SH-SY5Y (cell line): ENCODE data around the gene CABP1.

ENCODE experiments used
- GATA2 ChIP-seq: IDR thresholded peaks from 2 replicates; pipeline ENCODE4 v1.6.1; 2011; ENCODE audit warnings: mild to moderate bottlenecking, low read depth, low read length
- GATA3 ChIP-seq: IDR thresholded peaks from 2 replicates; pipeline ENCODE4 v1.6.1; 2011; ENCODE audit warnings: low read depth, mild to moderate bottlenecking, low read length, moderate library complexity

CABP1 gene

GRCh38 chr12:120654656-120655055 is 14.2 kb downstream of the CABP1 start:
- TF ChIP-seq GATA3 (no peak), GATA2 (no peak)

- TF ChIP-seq GATA2 (no peak), GATA3 (no peak)
Measured at GRCh38 chr12:120656008-120656407, 15.6 kb downstream of the CABP1 start.

GRCh38 chr12:120658286-120659150 is 18.1 kb downstream of the CABP1 start:
- TF ChIP-seq GATA2, result no peak
- no peak for TF ChIP-seq GATA3

DNA sequence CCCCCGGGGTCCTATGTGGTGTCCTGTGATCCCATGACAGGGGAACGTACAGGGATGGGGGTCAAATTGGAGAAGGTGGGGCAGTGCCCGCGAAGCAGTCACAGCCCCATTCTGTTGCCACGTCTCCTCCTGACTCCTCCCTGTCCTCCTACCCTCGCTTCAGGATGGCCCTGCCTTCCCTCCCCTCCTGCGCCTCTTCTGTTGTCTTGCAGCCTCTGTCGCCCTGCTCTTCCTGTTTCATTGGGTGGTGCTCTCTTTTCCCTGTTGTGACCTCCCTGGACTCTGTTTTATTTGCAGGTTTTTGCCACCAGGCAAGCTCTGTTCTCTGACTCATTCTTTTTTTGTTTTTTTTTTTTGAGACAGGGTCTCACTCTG is 18.7 kb downstream of the CABP1 start:
- no peak for TF ChIP-seq GATA3
- no peak for TF ChIP-seq GATA2

DNA sequence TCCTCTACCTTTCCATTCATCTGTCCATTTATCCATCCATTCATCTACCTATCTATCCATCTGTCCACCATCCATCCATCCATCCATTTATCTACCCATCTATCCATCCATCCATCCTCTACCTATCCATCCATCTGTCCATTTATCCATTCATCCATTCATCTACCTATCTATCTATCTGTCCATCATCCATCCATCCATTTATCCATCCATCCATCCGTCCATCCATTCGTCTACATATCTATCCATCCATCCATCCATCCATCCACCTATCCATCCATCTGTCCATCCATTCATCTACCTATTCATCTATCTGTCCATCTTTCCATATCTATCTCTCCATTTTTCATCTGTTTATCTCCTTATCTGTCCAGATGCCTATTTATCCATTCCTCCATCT is 21.0 kb downstream of the CABP1 start:
- TF ChIP-seq GATA3, result no peak
- TF ChIP-seq GATA2, result no peak

DNA sequence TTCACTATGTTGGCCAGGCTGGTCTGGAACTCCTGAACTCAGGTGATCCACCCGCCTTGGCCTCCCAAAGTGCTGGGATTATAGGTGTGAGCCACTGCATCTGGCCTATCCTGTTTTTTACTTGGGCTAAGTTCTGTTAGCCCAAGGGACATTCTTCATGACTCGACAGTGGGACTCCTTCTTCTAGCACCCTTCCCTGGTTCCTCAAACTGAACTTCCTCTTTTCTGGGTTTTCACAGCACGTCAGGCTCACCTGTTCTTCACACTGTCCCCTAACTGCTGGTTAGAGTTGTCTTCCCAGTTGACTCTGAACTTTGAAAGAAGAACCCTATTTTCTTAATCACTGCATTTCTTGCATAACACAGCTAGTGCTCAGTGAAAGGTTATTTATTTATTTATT is 22.5 kb downstream of the CABP1 start:
- TF ChIP-seq GATA2 (no peak), GATA3 (no peak)

- no peak for TF ChIP-seq GATA2
- no peak for TF ChIP-seq GATA3
Measured at GRCh38 chr12:120663741-120664140, 23.3 kb downstream of the CABP1 start.

DNA sequence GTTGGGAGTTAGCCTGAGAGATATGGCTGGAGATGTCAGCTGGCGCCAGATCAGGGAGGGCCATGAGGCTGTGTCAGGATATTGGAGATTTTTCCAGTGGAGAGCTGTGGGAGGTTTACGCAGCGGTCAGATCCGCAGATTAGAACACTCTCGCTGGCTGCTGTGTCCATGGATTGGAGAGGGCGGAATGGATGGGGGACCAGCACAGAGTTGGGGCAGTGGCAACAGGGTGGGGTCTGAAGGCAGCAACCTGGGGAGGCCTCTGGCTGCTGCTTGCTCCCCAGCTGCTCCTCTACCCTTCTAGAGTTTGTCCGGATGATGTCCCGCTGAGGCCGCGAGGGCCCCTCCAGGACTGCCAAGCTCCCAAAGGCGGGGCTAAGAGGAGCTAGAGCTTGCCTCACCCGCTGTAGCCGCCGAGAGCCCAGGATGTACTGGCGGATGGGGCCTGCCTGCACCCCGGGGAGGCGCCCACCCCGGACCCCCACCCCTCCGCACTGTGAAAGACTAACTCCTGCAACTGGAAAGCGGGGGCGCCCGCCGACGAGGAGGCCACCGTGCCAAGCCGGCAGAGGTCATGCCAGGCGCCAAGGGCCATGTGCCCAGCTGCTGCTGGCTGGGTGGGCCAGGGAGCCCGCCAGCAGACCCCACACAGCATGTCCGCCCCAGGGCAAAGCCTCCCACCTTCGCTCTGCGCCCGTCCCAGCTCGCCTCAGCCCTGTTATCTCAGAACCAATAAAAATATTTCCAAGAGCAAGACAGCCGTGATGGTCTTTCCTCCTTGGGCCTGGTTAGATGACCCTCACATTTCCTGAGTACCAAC is 26.4 kb downstream of the CABP1 start:
- TF ChIP-seq GATA2 (peak; percentile 73; the same call in 1 of the 2 replicates), GATA3 (no peak)

- TF ChIP-seq GATA2 (no peak), GATA3 (no peak)
Measured at GRCh38 chr12:120668091-120668867, 27.9 kb downstream of the CABP1 start.

DNA sequence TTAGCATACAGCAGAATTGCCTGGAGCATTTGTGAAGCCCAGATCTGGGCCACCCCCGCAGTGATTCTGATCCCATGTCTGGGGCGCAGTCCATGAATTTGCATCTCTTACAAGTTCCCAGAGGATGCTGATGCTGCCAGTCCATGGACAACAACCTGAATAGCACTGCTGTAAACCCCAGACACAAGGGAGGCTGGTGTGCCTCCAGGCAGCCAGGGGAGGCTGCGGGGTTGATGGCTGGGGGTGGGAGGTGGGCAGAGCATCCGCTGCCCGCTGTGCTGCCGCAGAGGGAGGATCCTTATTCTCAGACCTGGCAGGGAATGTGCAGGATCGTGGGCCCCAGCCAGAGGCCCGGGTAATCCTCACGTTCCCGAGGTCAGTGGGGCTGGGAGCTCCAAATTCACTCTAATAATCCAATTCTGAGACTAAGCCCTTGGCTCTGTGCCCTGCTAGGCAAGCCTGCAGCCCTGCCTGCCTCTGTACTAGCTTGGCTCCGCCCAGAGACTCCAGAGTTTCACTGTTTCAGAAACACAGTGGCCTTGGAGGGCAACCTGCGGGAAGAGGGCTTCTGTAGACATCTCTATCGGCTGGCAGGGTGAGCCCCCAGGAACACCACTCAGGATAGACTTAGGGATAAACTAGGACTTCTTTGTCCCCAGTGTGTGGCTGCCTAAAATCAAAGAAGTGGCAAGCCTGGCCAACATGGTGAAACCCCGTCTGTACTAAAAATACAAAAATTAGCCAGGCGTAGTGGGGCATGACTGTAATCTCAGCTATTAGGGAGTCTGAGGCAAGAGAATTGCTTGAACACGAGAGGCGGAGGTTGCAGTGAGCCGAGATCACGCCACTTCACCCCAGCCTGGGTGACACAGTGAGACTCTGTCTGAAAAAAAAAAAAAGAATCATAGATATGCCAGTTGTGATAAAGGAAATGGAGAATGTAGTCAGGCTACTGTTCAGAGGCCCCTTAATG is 28.7 kb downstream of the CABP1 start:
- TF ChIP-seq GATA2, result 0 out of 2 replicates have a peak, but pooled peaks have one; percentile 28
- TF ChIP-seq GATA3, result no peak

- TF ChIP-seq GATA3 (no peak), GATA2 (no peak)
Measured at GRCh38 chr12:120670667-120671066, 30.2 kb downstream of the CABP1 start.

DNA sequence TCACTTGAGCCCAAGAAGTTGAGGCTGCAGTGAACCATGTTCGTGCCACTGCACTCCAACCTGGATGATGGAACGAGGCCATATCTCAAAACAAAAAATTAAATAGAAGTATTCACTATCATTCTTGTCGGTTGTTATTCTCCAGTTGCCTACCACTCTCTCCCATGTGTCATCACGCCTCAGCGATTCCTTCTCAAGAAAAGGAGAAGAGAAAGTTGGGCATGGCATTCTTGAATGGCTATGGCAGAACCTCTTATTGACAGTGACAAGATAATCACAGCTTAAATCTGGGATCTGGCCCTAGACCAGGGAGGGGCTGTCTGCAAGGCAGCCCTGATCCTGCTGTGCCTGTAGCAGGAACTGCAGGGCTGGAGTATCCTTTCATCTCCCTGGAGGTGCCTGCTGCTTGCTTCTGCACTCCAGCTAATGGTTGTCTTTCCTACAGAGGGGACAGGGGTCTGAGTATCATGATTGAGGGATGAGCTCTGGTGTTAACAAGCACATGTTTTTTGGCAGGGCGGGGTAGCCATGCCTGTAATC is 33.7 kb downstream of the CABP1 start:
- TF ChIP-seq GATA2, result no peak
- TF ChIP-seq GATA3, result no peak
